ENCODE data around the gene EPHA3.

EPHA3 gene

DNA sequence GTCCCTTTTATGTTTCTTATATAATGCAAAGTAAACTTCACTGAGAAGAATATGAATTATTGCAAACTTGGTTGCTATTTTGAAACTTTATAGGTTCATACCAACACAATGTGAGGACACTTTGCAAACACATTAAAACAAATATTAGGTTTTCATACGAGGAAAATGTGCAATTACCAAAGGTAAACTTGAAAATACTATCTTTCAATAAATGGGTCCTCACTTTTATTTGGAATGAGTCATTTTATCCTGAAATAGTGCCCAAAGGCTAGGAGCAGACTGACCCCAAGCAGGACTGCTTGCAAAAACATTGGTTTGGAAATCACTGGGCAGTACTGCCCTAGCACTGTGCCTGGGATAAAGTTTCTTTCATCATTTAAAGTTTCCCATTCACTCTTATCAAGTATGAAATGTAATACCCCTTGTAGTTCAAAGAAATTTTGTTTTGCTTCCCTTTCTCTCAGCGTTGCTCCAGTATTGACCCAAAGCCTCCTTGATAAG lies 396.5 kb downstream of the EPHA3 start:
- no peaks in the 10 kb centered on the region for H3K9me3 ChIP-seq (ENCODE audit: control insufficient read depth, low read length)
- no peak for DNase-seq
- no peak overlapping the region for H3K4me3 ChIP-seq (ENCODE audit: insufficient read depth, low read depth, low read length, poor library complexity, severe bottlenecking)
- no peaks in the 10 kb centered on the region for H3K27me3 ChIP-seq (replicated peaks; ENCODE audit: control insufficient read depth, insufficient read depth, low read length, poor library complexity, severe bottlenecking)
- H3K36me3 ChIP-seq (ENCODE audit: control insufficient read depth, insufficient read depth, low read length), result no peaks in the 10 kb centered on the region
- H3K27ac ChIP-seq (ENCODE audit: insufficient read depth, low read length, poor library complexity, severe bottlenecking), result no peak overlapping the region
- H3K4me1 ChIP-seq (ENCODE audit: control insufficient read depth, insufficient read depth, low read length, poor library complexity, severe bottlenecking), result no peaks in the 10 kb centered on the region

GRCh38 chr3:89504432-89504831 lies 397.0 kb downstream of the EPHA3 start:
- Histone ChIP-seq H3K4me3 (ENCODE audit: insufficient read depth, low read depth, low read length, poor library complexity, severe bottlenecking) (no peak overlapping the region), H3K9me3 (ENCODE audit: control insufficient read depth, low read length) (no peaks in the 10 kb centered on the region), H3K27ac (ENCODE audit: insufficient read depth, low read length, poor library complexity, severe bottlenecking) (no peak overlapping the region), H3K27me3 (replicated peaks; ENCODE audit: control insufficient read depth, insufficient read depth, low read length, poor library complexity, severe bottlenecking) (no peaks in the 10 kb centered on the region), H3K4me1 (ENCODE audit: control insufficient read depth, insufficient read depth, low read length, poor library complexity, severe bottlenecking) (no peaks in the 10 kb centered on the region), H3K36me3 (ENCODE audit: control insufficient read depth, insufficient read depth, low read length) (no peaks in the 10 kb centered on the region)
- no peak for DNase-seq

- no peaks in the 10 kb centered on the region for H3K9me3 ChIP-seq (ENCODE audit: control insufficient read depth, low read length)
- no peak overlapping the region for H3K4me3 ChIP-seq (ENCODE audit: insufficient read depth, low read depth, low read length, poor library complexity, severe bottlenecking)
- no peaks in the 10 kb centered on the region for H3K36me3 ChIP-seq (ENCODE audit: control insufficient read depth, insufficient read depth, low read length)
- DNase-seq, result no peak
- no peaks in the 10 kb centered on the region for H3K4me1 ChIP-seq (ENCODE audit: control insufficient read depth, insufficient read depth, low read length, poor library complexity, severe bottlenecking)
- no peaks in the 10 kb centered on the region for H3K27me3 ChIP-seq (replicated peaks; ENCODE audit: control insufficient read depth, insufficient read depth, low read length, poor library complexity, severe bottlenecking)
- H3K27ac ChIP-seq (ENCODE audit: insufficient read depth, low read length, poor library complexity, severe bottlenecking), result no peak overlapping the region
Measured at GRCh38 chr3:89506462-89507103, 399.2 kb downstream of the EPHA3 start.

GRCh38 chr3:89521328-89521727 lies 413.9 kb downstream of the EPHA3 start:
- no peaks in the 10 kb centered on the region for H3K36me3 ChIP-seq (ENCODE audit: control insufficient read depth, insufficient read depth, low read length)
- H3K9me3 ChIP-seq (ENCODE audit: control insufficient read depth, low read length), result no peaks in the 10 kb centered on the region
- no peak for DNase-seq
- no peak overlapping the region for H3K27ac ChIP-seq (ENCODE audit: insufficient read depth, low read length, poor library complexity, severe bottlenecking)
- H3K27me3 ChIP-seq (replicated peaks; ENCODE audit: control insufficient read depth, insufficient read depth, low read length, poor library complexity, severe bottlenecking), result no peaks in the 10 kb centered on the region
- no peak overlapping the region for H3K4me3 ChIP-seq (ENCODE audit: insufficient read depth, low read depth, low read length, poor library complexity, severe bottlenecking)
- H3K4me1 ChIP-seq (ENCODE audit: control insufficient read depth, insufficient read depth, low read length, poor library complexity, severe bottlenecking), result no peaks in the 10 kb centered on the region

DNA sequence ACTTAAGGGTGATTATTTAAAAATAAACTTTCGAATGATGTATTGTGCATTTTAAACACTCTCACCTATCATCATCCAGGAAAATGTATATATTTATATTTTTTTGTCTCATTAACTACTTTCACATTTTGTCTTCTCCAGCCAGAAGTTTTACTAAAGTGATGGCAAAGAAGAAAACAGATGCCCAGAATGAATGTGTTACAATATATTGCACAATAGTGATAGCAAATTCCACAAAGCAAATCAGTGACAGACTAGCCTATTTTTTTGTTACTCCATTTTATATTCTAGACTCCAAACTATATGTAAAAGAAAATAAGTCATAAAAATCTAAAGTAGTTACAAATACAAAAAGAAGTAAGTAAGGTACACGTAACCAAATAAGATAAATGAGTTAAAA lies 414.7 kb downstream of the EPHA3 start:
- no peak overlapping the region for H3K4me3 ChIP-seq (ENCODE audit: insufficient read depth, low read depth, low read length, poor library complexity, severe bottlenecking)
- H3K9me3 ChIP-seq (ENCODE audit: control insufficient read depth, low read length), result no peaks in the 10 kb centered on the region
- H3K36me3 ChIP-seq (ENCODE audit: control insufficient read depth, insufficient read depth, low read length), result no peaks in the 10 kb centered on the region
- H3K27ac ChIP-seq (ENCODE audit: insufficient read depth, low read length, poor library complexity, severe bottlenecking), result no peak overlapping the region
- DNase-seq, result no peak
- H3K4me1 ChIP-seq (ENCODE audit: control insufficient read depth, insufficient read depth, low read length, poor library complexity, severe bottlenecking), result no peaks in the 10 kb centered on the region
- H3K27me3 ChIP-seq (replicated peaks; ENCODE audit: control insufficient read depth, insufficient read depth, low read length, poor library complexity, severe bottlenecking), result no peaks in the 10 kb centered on the region

GRCh38 chr3:89525609-89526008 lies 418.2 kb downstream of the EPHA3 start:
- Histone ChIP-seq H3K4me3 (ENCODE audit: insufficient read depth, low read depth, low read length, poor library complexity, severe bottlenecking) (no peak overlapping the region), H3K9me3 (ENCODE audit: control insufficient read depth, low read length) (no peaks in the 10 kb centered on the region), H3K27me3 (replicated peaks; ENCODE audit: control insufficient read depth, insufficient read depth, low read length, poor library complexity, severe bottlenecking) (no peaks in the 10 kb centered on the region), H3K36me3 (ENCODE audit: control insufficient read depth, insufficient read depth, low read length) (no peaks in the 10 kb centered on the region), H3K4me1 (ENCODE audit: control insufficient read depth, insufficient read depth, low read length, poor library complexity, severe bottlenecking) (no peaks in the 10 kb centered on the region), H3K27ac (ENCODE audit: insufficient read depth, low read length, poor library complexity, severe bottlenecking) (no peak overlapping the region)
- no peak for DNase-seq

DNA sequence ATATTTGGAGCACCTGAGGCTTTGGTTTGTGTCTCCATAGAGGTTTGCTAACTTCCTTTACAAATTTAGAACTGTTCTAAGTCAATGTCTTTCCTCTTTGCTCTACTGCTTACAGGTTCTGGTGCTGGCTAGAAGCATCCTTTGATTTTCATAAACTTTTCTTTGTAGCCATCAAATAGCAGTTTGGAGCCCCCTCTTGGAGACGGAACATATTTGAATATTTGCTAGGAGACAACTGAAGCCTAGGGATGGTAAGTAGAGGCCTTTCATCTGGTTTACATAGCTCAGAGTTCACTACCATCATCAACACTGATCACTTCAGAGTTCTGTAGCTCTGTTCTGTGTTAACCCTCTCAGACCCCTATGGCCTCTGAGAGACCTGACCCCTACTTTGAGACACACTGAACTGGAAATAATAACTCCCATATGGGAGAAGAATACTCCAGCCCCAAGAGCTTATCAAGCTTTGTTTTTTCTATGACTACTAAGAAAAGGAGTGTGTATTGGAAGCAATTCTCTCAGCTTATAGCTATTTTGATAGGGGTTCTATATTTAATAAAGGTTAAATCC lies 420.4 kb downstream of the EPHA3 start:
- Histone ChIP-seq H3K27me3 (replicated peaks; ENCODE audit: control insufficient read depth, insufficient read depth, low read length, poor library complexity, severe bottlenecking) (no peaks in the 10 kb centered on the region), H3K36me3 (ENCODE audit: control insufficient read depth, insufficient read depth, low read length) (no peaks in the 10 kb centered on the region), H3K27ac (ENCODE audit: insufficient read depth, low read length, poor library complexity, severe bottlenecking) (no peak overlapping the region), H3K4me3 (ENCODE audit: insufficient read depth, low read depth, low read length, poor library complexity, severe bottlenecking) (no peak overlapping the region), H3K4me1 (ENCODE audit: control insufficient read depth, insufficient read depth, low read length, poor library complexity, severe bottlenecking) (no peaks in the 10 kb centered on the region), H3K9me3 (ENCODE audit: control insufficient read depth, low read length) (no peaks in the 10 kb centered on the region)
- DNase-seq, result no peak

All from effector memory CD4-positive, alpha-beta T cell (primary cell).